Measurements from ENCODE around the gene TBC1D16.

Gene TBC1D16

DNA sequence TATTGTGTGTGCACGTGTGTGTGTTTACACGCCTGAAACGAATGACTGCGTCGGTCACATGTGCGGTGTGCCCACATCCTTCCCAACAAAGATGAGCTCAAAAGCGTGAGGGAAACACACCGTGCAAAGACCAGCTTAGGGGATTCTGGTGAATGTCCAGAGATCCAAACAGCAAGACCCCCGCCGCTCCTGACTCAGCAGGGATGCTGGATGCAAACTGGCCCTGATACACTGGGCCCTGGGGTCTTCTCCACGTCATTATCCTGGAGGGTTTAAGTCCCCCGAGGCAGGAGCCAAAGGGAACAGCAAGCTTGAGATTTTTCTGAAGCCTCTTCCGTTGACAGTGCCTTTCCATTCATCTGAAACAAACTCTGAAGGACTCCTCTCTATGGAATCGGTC, 59.2 kb downstream of the TBC1D16 start:
- TF ChIP-seq, protein P1, sequence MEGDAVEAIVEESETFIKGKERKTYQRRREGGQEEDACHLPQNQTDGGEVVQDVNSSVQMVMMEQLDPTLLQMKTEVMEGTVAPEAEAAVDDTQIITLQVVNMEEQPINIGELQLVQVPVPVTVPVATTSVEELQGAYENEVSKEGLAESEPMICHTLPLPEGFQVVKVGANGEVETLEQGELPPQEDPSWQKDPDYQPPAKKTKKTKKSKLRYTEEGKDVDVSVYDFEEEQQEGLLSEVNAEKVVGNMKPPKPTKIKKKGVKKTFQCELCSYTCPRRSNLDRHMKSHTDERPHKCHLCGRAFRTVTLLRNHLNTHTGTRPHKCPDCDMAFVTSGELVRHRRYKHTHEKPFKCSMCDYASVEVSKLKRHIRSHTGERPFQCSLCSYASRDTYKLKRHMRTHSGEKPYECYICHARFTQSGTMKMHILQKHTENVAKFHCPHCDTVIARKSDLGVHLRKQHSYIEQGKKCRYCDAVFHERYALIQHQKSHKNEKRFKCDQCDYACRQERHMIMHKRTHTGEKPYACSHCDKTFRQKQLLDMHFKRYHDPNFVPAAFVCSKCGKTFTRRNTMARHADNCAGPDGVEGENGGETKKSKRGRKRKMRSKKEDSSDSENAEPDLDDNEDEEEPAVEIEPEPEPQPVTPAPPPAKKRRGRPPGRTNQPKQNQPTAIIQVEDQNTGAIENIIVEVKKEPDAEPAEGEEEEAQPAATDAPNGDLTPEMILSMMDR (IDR thresholded peaks at IDR 0.05; ENCODE audit: low read depth, low read length), result no peak
- H3K4me3 ChIP-seq (ENCODE audit: low read depth, low read length), result no peak overlapping the region

GRCh38 chr17:79975498-79976134, 60.1 kb downstream of the TBC1D16 start:
- TF ChIP-seq, protein P1 (IDR thresholded peaks at IDR 0.05; ENCODE audit: low read depth, low read length), result no peak
- H3K4me3 ChIP-seq (ENCODE audit: low read depth, low read length), result no peak overlapping the region

- TF ChIP-seq, protein P1 (IDR thresholded peaks at IDR 0.05; ENCODE audit: low read depth, low read length), result no peak
- H3K4me3 ChIP-seq (ENCODE audit: low read depth, low read length), result no peak overlapping the region
Observed at GRCh38 chr17:79974566-79975497, 60.8 kb downstream of the TBC1D16 start.

DNA sequence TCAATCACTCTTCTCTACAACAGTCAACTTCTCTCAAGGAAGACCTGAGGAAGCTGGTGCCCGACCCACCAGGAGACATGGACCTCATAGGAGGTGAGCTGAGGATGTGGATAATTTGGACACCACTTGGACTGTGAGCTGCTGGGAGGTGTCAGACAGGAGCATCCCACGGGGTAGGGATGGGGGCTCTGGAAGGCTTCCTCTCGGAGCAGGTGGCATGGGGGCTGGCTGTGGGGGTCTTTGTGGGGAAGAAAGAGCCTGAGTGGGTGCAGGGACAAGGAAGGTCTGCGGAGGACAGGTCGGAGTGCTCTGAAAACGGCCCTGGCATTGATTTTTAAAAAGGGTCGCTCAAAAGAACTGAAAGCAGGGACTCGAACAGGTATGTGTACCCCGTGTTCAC, 64.0 kb downstream of the TBC1D16 start:
- no peak overlapping the region for H3K4me3 ChIP-seq (ENCODE audit: low read depth, low read length)
- TF ChIP-seq, protein P1 (IDR thresholded peaks at IDR 0.05; ENCODE audit: low read depth, low read length), result no peak

- H3K4me3 ChIP-seq (ENCODE audit: low read depth, low read length), result no peak overlapping the region
- TF ChIP-seq, protein P1 (IDR thresholded peaks at IDR 0.05; ENCODE audit: low read depth, low read length), result peak; percentile 24; the same call in 1 of the 2 replicates
Observed at GRCh38 chr17:79970576-79971068, 65.0 kb downstream of the TBC1D16 start.

DNA sequence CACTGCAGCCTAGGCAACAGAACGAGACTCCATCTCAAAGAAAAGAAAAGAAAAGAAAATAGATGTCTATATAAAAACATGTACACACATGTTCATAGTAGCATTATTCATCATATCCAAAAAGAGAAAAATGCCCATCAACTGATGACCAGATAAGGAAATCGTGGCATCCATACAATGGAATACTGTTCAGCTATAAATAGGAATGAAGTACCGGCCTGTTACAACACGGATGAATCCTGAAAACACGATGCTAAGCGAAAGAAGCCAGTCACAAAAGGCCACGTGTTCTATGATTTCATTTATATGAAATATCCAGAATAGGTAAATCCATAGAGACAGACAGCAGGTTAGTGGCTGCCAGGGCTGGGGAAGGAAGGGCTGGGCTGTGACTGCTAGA, 65.8 kb downstream of the TBC1D16 start:
- H3K4me3 ChIP-seq (ENCODE audit: low read depth, low read length), result no peak overlapping the region
- TF ChIP-seq, protein P1 (IDR thresholded peaks at IDR 0.05; ENCODE audit: low read depth, low read length), result no peak

DNA sequence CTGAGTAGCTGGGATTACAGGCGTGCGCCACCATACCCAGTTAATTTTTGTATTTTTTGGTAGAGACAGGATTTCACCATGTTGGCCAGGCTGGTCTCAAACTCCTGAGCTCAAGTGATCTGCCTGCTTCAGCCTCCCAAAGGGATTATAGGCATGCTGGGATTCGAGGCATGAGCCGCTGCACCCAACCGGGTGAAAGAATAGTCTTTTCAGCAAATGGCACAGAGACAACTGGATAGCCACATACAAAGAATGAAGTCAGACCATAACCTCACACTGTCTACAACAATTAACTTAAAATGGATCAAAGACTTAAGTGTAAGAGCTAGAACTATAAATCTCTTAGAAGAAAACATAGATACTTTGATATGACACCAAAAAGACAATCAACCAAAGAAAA, 67.6 kb downstream of the TBC1D16 start:
- TF ChIP-seq, protein P1 (IDR thresholded peaks at IDR 0.05; ENCODE audit: low read depth, low read length), result no peak
- H3K4me3 ChIP-seq (ENCODE audit: low read depth, low read length), result no peak overlapping the region

Measured in WI38 (cell line).